NCI-H1105 treated with DMSO at 0.1 percent for 48 hours (cell line): ENCODE results near the gene TOGARAM2.

ENCODE experiments used
- DNase-seq: peaks from one replicate; lab custom pipeline; 2025; lab: John Stamatoyannopoulos, UW

TOGARAM2 gene

GRCh38 chr2:29023188-29023587 is 42.1 kb downstream of the TOGARAM2 start:
- no peak for DNase-seq

DNA sequence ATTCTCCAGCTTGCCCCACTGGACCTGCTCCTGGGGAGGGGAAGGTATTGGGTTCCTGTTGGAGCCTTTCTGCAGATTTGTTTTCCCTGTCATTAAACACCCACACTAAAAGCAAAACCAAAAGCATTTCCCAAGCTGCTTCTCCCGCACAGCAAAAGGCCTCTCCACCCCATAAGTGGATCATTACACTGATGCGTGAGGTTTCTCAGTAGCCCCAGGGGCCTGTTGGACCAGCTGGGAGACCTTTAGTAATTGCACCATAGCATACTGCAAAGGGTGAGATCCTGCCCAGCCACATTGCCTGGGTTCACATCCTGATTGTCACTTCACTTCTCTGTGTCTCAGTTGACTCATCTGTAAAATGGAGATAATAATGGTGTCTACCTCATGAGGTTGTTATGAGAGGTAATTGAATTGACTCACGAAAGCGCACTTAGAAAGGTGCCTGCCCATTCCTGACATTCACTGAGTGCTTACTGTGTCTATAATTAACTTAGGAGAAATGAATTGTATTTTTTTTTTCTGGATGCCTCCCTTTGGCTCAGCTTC is 43.9 kb downstream of the TOGARAM2 start:
- DNase-seq = no peak

- no peak for DNase-seq
These were observed 44.6 kb downstream of the TOGARAM2 start for GRCh38 chr2:29025711-29026110.

DNA sequence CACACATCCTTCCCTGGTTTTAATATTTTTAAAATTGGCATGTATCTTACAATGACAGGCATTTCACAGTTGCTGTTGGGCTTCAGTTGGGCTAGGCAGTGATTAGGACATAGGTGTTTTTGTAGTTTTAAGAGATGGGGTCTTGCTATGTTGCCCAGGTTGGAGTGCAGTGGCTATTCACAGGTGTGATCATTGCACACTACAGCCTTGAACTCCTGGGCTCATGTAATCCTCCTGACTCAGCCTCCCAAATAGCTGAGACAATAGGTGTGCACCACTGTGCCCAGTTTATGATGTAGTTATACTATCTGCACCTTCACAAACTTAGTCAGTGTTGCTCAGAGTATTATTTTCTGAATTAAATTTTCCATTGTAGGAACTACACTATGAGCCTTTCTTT is 49.9 kb downstream of the TOGARAM2 start:
- DNase-seq = no peak

- DNase-seq = no peak
These were observed 51.1 kb downstream of the TOGARAM2 start for GRCh38 chr2:29032189-29032588.

- no peak for DNase-seq
These were observed 52.1 kb downstream of the TOGARAM2 start for GRCh38 chr2:29033172-29033571.

- DNase-seq = no peak
These were observed 52.6 kb downstream of the TOGARAM2 start for GRCh38 chr2:29033656-29034055.

DNA sequence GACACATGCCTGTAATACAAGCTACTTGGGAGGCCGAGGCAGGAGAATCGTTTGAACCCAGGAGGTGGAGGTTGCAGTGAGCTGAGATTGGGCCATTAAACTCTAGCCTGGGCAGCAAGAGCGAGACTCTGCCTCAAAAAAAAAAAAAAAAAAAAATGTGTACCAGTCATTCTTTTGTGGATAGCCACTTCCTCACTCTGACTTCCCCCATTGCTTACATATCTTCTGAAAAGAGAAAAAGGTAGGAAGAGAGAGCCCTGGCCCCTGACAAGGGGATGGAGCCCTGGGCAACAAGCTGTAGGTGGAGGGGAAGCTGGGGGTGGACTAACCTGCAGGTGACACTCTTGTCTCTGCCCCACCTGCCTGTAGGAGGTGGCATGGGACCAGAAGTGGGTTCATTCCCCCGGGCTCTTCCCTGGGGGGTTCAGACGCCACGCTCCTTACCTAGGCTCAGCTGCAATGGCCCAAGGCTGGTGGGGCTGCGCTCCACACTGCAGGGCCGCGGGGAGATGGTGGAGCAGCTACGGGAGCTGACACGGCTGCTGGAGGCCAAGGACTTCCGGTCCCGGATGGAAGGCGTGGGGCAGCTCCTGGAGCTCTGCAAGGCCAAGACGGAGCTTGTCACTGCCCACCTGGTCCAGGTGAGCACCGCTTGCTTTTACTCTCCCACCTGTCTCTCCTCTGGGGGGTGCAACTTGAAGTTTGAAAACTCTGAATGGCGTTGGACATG is 54.1 kb downstream of the TOGARAM2 start:
- DNase-seq = no peak

GRCh38 chr2:29039718-29040480 is 58.8 kb downstream of the TOGARAM2 start:
- no peak for DNase-seq

DNA sequence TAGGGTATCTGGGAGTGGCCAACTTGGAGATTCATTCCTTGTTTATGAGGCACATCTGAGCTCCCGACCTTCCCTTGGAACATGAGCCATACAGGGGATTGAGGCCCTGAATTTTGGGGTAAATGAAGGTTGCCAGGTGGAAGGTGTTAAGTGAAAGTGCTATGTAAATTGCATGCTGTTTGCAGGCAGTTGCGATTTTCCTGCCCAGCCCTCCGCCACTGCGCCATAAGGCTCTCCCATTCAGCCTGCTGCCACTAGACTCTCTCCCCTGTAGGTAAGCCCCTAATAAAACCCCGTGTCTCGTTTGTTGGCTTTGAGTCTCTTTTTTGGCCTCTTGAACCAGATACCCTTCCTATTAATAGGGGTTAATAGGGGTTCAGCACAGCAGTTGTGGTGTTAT is 59.5 kb downstream of the TOGARAM2 start:
- no peak for DNase-seq

DNA sequence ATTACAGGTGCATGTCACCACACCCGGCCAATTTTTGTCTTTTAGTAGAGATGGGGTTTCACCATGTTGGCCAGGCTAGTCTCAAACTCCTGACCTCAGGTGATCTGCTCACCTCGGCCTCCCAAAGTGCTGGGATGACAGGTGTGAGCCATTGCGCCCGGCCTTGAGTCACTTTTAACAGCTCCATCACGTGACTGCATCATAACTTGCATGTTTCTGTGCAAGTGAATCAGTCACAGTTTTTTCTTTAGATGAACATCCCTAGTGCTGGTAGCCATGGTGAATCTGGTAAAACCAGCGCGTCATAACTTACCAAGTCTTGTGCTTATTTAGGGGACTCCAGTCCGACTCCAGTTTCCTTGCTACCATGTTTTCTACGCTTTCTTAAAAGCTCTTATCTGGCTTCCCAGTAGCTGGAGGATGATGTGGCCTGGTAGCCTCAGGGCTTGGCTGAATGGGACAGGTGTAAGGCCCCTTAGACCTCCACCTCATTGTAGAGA is 60.1 kb downstream of the TOGARAM2 start:
- no peak for DNase-seq

- no peak for DNase-seq
These were observed 61.5 kb downstream of the TOGARAM2 start for GRCh38 chr2:29042561-29043075.

GRCh38 chr2:29044459-29044858 is 63.4 kb downstream of the TOGARAM2 start:
- no peak for DNase-seq

DNA sequence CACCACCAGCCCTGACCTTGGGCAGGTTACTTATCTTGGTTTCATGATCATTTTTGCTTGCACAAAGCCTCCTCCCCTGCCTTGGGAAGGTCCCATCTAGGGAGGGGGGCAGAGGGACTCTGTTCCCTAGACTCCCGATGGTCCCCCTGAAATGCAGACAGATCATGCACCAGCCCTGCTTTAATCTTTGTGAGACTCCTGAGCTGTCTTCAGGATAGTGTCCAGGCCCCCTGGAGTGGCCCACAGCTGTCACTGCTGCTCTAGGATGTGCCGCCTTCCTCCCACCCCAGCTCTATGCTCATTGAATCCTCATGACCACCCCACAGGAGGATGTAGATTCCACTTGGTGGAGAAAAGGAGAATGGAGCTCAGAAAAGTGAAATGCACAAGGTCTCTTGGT is 65.2 kb downstream of the TOGARAM2 start:
- no peak for DNase-seq

DNA sequence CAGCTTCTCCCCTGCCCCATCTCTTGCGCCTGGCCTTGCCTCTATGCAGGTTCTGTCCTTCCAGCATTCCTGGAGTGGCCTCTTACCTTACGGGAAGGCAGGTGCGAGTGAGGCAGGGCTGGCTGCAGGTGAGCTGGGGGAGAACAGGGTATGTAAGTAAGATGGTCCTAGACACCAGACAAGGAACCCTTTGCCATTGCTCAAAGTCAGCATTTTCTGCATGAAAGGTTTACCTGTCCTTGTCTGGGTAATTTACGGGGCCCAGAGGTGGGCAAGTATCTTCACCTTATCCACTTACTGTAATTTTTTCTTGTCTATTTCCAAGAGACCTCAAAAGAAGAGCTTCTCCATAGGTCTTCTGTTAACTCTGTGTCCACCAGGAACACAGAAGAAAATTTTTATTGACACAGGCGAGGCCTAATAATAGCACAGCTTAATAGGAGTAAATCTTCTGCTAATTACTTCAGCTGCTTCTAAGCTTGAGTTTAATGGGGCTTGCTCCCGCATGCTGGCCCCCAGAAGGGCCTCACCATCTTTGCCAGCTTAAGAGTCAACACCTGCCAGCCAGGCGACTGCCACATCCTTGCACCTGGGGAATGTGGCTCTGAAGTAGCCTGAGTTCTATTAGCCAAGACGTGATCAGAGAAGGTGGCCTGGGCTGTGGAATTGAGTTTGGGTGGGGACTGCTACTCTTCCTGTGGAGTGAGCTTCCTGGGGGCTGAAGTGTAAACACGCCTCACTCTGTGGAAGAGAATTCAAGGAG is 66.2 kb downstream of the TOGARAM2 start:
- DNase-seq = peak; percentile 62

DNA sequence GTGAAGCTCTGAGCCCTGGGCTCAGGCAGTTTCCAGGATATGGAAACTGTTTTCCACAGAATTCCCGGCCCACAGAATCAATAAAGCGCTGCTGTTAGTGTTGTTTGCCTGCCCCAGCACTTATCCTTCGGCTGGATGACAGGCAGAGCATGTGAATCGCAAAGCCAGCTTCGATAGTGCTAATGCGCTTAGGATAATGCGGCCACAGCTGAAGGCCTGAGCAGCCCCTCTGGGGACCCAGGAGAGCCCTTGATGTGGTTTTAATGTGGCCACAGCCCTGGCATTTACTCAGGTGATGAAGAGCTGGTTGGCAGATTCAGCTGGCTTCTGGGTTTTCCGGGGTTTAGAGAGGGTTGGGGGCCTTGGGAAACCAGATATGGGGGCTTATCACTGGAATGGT is 69.5 kb downstream of the TOGARAM2 start:
- DNase-seq = no peak

- DNase-seq = no peak
These were observed 70.6 kb downstream of the TOGARAM2 start for GRCh38 chr2:29051730-29052129.

DNA sequence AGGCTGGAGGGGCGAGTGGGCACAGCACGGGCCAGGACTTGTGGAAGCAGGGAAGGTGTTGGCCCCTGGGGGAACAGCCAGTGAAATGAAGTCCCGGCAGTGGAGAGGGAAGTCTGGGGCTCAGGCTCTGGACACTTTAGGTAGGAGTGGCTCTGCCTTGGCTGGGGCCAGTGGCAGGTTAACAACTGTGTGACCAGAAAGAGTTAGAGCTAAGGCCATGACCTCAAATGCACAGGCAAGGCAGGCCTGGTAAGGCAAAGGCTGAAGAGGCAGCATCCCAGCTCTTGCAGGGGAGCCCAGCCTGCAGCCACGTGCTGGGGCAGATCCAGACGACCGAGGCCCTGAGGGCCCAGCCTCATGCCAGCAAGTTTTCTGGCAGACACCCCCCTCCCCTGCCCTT is 71.7 kb downstream of the TOGARAM2 start:
- no peak for DNase-seq

GRCh38 chr2:29053223-29053622 is 72.1 kb downstream of the TOGARAM2 start:
- no peak for DNase-seq

DNA sequence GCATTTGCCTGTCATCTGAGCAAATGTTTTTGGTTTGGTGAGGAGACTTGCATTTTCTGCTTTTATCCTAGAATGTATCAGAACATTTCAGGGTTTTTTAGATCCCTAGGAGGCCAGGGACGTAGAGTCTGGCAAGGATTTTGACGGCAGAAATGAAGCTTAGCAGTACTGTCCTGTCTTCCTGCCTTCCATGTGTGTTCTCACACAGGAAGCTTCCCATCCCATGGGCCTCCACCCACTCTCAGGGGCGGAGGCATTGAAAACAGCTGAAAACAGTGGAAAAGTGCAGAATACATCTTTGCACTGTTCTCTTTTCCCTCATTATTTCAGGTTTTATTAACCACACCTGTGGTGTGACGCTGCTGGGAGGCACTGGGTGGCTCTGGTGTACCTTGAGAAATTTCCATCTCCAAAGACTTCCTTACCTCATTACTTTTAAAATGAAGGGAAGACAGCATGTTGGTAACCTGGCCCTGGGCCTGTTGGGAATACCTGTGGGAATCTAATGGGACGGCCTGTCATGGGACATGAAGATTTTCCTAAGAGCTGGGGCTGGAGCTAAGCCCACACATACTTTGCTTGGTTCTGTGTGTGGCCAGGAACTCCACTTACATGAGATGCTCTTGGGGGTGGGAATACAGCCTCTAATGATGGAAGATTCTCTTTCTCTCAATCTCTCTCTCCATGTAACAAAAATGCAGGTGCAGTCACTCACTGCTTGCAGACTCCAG is 72.7 kb downstream of the TOGARAM2 start:
- no peak for DNase-seq

DNA sequence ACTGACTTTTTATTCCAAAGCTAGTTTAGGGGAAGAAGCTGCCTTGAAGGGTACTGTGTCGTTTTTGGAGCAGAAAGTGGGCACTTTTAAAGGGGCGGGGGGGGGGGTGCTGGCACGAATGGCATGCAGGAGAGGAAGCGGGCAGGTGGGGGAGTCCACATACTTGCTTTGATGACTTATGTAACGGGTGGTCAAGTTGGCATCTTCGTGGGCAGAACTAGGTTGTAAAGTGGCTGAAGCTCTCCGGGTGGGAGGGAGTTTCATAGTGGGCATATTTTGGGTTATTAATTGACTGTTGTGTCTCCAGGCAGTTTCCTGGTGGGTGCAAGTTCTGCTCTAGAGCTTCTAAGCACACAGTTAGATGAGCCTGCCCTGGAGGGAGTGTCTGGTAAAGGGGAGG is 73.3 kb downstream of the TOGARAM2 start:
- no peak for DNase-seq
